Measurements from ENCODE around the gene PLXDC1. TPM values are rescaled to one million over a fixed set of nuclear protein-coding genes. Genes with fewer than 3 reads are reported as not detected.

The PLXDC1 gene
- total RNA-seq, 1 donor from 2014 or later = 0.52 TPM

- peaks cover 8 to 18% (median 8%) of the 10 kb centered on the region in 3 donors for H3K27me3 ChIP-seq (ENCODE audit: control insufficient read depth in 3 of 3, insufficient read depth in 3 of 3, low read length in 3 of 3)
- no peak overlapping the region for H3K27ac ChIP-seq (ENCODE audit: low read depth, low read length)
- no peak overlapping the region for H3K4me3 ChIP-seq (ENCODE audit: low read length in 3 of 3)
- peaks cover 16 to 26% (median 22%) of the 10 kb centered on the region in 3 donors for H3K4me1 ChIP-seq (ENCODE audit: control insufficient read depth in 3 of 3, insufficient read depth in 3 of 3, low read length in 3 of 3)
- no peaks in the 10 kb centered on the region for H3K9me3 ChIP-seq (ENCODE audit: control insufficient read depth in 3 of 3, low read length in 3 of 3)
- H3K36me3 ChIP-seq (ENCODE audit: control insufficient read depth in 3 of 3, insufficient read depth in 3 of 3, low read length in 3 of 3) = no peaks in the 10 kb centered on the region
- H3K9ac ChIP-seq (ENCODE audit: low read depth in 1 of 3, low read length in 3 of 3) = no peak overlapping the region
Observed at GRCh38 chr17:39092692-39093230, 58.7 kb downstream of the PLXDC1 start.

GRCh38 chr17:39090908-39091665, 60.4 kb downstream of the PLXDC1 start:
- Histone ChIP-seq H3K4me1 (ENCODE audit: control insufficient read depth in 3 of 3, insufficient read depth in 3 of 3, low read length in 3 of 3) (peaks cover 4 to 24% (median 15%) of the 10 kb centered on the region in 3 donors), H3K9me3 (ENCODE audit: control insufficient read depth in 3 of 3, low read length in 3 of 3) (no peaks in the 10 kb centered on the region), H3K4me3 (ENCODE audit: low read length in 3 of 3) (no peak overlapping the region)

GRCh38 chr17:39090400-39090799, 61.0 kb downstream of the PLXDC1 start:
- Histone ChIP-seq H3K4me3 (ENCODE audit: low read length in 3 of 3) (no peak overlapping the region), H3K9me3 (ENCODE audit: control insufficient read depth in 3 of 3, low read length in 3 of 3) (no peaks in the 10 kb centered on the region), H3K27me3 (ENCODE audit: control insufficient read depth in 3 of 3, insufficient read depth in 3 of 3, low read length in 3 of 3) (peaks cover 4 to 6% (median 5%) of the 10 kb centered on the region in 3 donors), H3K4me1 (ENCODE audit: control insufficient read depth in 3 of 3, insufficient read depth in 3 of 3, low read length in 3 of 3) (peaks cover 0 to 24% (median 14%) of the 10 kb centered on the region in 3 donors), H3K9ac (ENCODE audit: low read depth in 1 of 3, low read length in 3 of 3) (no peak overlapping the region), H3K36me3 (ENCODE audit: control insufficient read depth in 3 of 3, insufficient read depth in 3 of 3, low read length in 3 of 3) (no peaks in the 10 kb centered on the region), H3K27ac (ENCODE audit: low read depth, low read length) (no peak overlapping the region)

More at GRCh38 chr17:39090908-39091665, 60.4 kb downstream of the PLXDC1 start:
- H3K27me3 ChIP-seq (ENCODE audit: control insufficient read depth in 3 of 3, insufficient read depth in 3 of 3, low read length in 3 of 3) = peaks cover 5 to 6% (median 5%) of the 10 kb centered on the region in 3 donors
- H3K9ac ChIP-seq (ENCODE audit: low read depth in 1 of 3, low read length in 3 of 3) = no peak overlapping the region
- no peak overlapping the region for H3K27ac ChIP-seq (ENCODE audit: low read depth, low read length)
- no peaks in the 10 kb centered on the region for H3K36me3 ChIP-seq (ENCODE audit: control insufficient read depth in 3 of 3, insufficient read depth in 3 of 3, low read length in 3 of 3)

- no peak overlapping the region for H3K27ac ChIP-seq (ENCODE audit: low read depth, low read length)
- no peaks in the 10 kb centered on the region for H3K27me3 ChIP-seq (ENCODE audit: control insufficient read depth in 3 of 3, insufficient read depth in 3 of 3, low read length in 3 of 3)
- no peak overlapping the region for H3K4me3 ChIP-seq (ENCODE audit: low read length in 3 of 3)
- peaks cover 18 to 34% (median 29%) of the 10 kb centered on the region in 3 donors for H3K4me1 ChIP-seq (ENCODE audit: control insufficient read depth in 3 of 3, insufficient read depth in 3 of 3, low read length in 3 of 3)
- H3K36me3 ChIP-seq (ENCODE audit: control insufficient read depth in 3 of 3, insufficient read depth in 3 of 3, low read length in 3 of 3) = no peaks in the 10 kb centered on the region
- no peak overlapping the region for H3K9ac ChIP-seq (ENCODE audit: low read depth in 1 of 3, low read length in 3 of 3)
- H3K9me3 ChIP-seq (ENCODE audit: control insufficient read depth in 3 of 3, low read length in 3 of 3) = no peaks in the 10 kb centered on the region
Observed at GRCh38 chr17:39084558-39084957, 66.9 kb downstream of the PLXDC1 start.

GRCh38 chr17:39083270-39083669, 68.2 kb downstream of the PLXDC1 start:
- Histone ChIP-seq H3K4me1 (ENCODE audit: control insufficient read depth in 3 of 3, insufficient read depth in 3 of 3, low read length in 3 of 3) (peaks cover 18 to 35% (median 29%) of the 10 kb centered on the region in 3 donors), H3K9ac (ENCODE audit: low read depth in 1 of 3, low read length in 3 of 3) (no peak overlapping the region)

GRCh38 chr17:39082482-39082881, 69.0 kb downstream of the PLXDC1 start:
- peaks cover 18 to 35% (median 29%) of the 10 kb centered on the region in 3 donors for H3K4me1 ChIP-seq (ENCODE audit: control insufficient read depth in 3 of 3, insufficient read depth in 3 of 3, low read length in 3 of 3)
- no peak overlapping the region for H3K4me3 ChIP-seq (ENCODE audit: low read length in 3 of 3)
- no peaks in the 10 kb centered on the region for H3K9me3 ChIP-seq (ENCODE audit: control insufficient read depth in 3 of 3, low read length in 3 of 3)
- H3K27me3 ChIP-seq (ENCODE audit: control insufficient read depth in 3 of 3, insufficient read depth in 3 of 3, low read length in 3 of 3) = no peaks in the 10 kb centered on the region
- no peak overlapping the region for H3K9ac ChIP-seq (ENCODE audit: low read depth in 1 of 3, low read length in 3 of 3)
- no peak overlapping the region for H3K27ac ChIP-seq (ENCODE audit: low read depth, low read length)
- peaks cover 0 to 3% (median 0%) of the 10 kb centered on the region in 3 donors for H3K36me3 ChIP-seq (ENCODE audit: control insufficient read depth in 3 of 3, insufficient read depth in 3 of 3, low read length in 3 of 3)

More at GRCh38 chr17:39083270-39083669, 68.2 kb downstream of the PLXDC1 start:
- Histone ChIP-seq H3K4me3 (ENCODE audit: low read length in 3 of 3) (no peak overlapping the region), H3K27ac (ENCODE audit: low read depth, low read length) (peak overlapping the region; percentile 10), H3K9me3 (ENCODE audit: control insufficient read depth in 3 of 3, low read length in 3 of 3) (no peaks in the 10 kb centered on the region), H3K36me3 (ENCODE audit: control insufficient read depth in 3 of 3, insufficient read depth in 3 of 3, low read length in 3 of 3) (peaks cover 0 to 3% (median 0%) of the 10 kb centered on the region in 3 donors), H3K27me3 (ENCODE audit: control insufficient read depth in 3 of 3, insufficient read depth in 3 of 3, low read length in 3 of 3) (no peaks in the 10 kb centered on the region)

GRCh38 chr17:39081851-39082250, 69.6 kb downstream of the PLXDC1 start:
- Histone ChIP-seq H3K4me3 (ENCODE audit: low read length in 3 of 3) (no peak overlapping the region), H3K9me3 (ENCODE audit: control insufficient read depth in 3 of 3, low read length in 3 of 3) (no peaks in the 10 kb centered on the region), H3K36me3 (ENCODE audit: control insufficient read depth in 3 of 3, insufficient read depth in 3 of 3, low read length in 3 of 3) (peaks cover 0 to 4% (median 3%) of the 10 kb centered on the region in 3 donors), H3K9ac (ENCODE audit: low read depth in 1 of 3, low read length in 3 of 3) (no peak overlapping the region), H3K27me3 (ENCODE audit: control insufficient read depth in 3 of 3, insufficient read depth in 3 of 3, low read length in 3 of 3) (no peaks in the 10 kb centered on the region), H3K27ac (ENCODE audit: low read depth, low read length) (peak overlapping the region; percentile 25), H3K4me1 (ENCODE audit: control insufficient read depth in 3 of 3, insufficient read depth in 3 of 3, low read length in 3 of 3) (peaks cover 18 to 35% (median 29%) of the 10 kb centered on the region in 3 donors)

GRCh38 chr17:39080421-39081078, 70.9 kb downstream of the PLXDC1 start:
- no peak overlapping the region for H3K9ac ChIP-seq (ENCODE audit: low read depth in 1 of 3, low read length in 3 of 3)
- peaks cover 18 to 32% (median 29%) of the 10 kb centered on the region in 3 donors for H3K4me1 ChIP-seq (ENCODE audit: control insufficient read depth in 3 of 3, insufficient read depth in 3 of 3, low read length in 3 of 3)
- no peak overlapping the region for H3K4me3 ChIP-seq (ENCODE audit: low read length in 3 of 3)
- no peaks in the 10 kb centered on the region for H3K27me3 ChIP-seq (ENCODE audit: control insufficient read depth in 3 of 3, insufficient read depth in 3 of 3, low read length in 3 of 3)
- no peaks in the 10 kb centered on the region for H3K9me3 ChIP-seq (ENCODE audit: control insufficient read depth in 3 of 3, low read length in 3 of 3)
- H3K36me3 ChIP-seq (ENCODE audit: control insufficient read depth in 3 of 3, insufficient read depth in 3 of 3, low read length in 3 of 3) = peaks cover 0 to 4% (median 3%) of the 10 kb centered on the region in 3 donors
- H3K27ac ChIP-seq (ENCODE audit: low read depth, low read length) = no peak overlapping the region

GRCh38 chr17:39079836-39080235, 71.6 kb downstream of the PLXDC1 start:
- Histone ChIP-seq H3K4me1 (ENCODE audit: control insufficient read depth in 3 of 3, insufficient read depth in 3 of 3, low read length in 3 of 3) (peaks cover 18 to 29% (median 29%) of the 10 kb centered on the region in 3 donors), H3K27me3 (ENCODE audit: control insufficient read depth in 3 of 3, insufficient read depth in 3 of 3, low read length in 3 of 3) (no peaks in the 10 kb centered on the region), H3K9ac (ENCODE audit: low read depth in 1 of 3, low read length in 3 of 3) (no peak overlapping the region), H3K36me3 (ENCODE audit: control insufficient read depth in 3 of 3, insufficient read depth in 3 of 3, low read length in 3 of 3) (peaks cover 0 to 4% (median 3%) of the 10 kb centered on the region in 3 donors), H3K9me3 (ENCODE audit: control insufficient read depth in 3 of 3, low read length in 3 of 3) (no peaks in the 10 kb centered on the region), H3K27ac (ENCODE audit: low read depth, low read length) (no peak overlapping the region), H3K4me3 (ENCODE audit: low read length in 3 of 3) (no peak overlapping the region)
